NCI-H446 (cell line): Measurements from ENCODE around the gene SMAD7.

Source experiments
- DNase-seq, 2 experiments: peaks; one replicate each; lab custom pipeline; 2025; lab: John Stamatoyannopoulos, UW

Gene SMAD7

DNA sequence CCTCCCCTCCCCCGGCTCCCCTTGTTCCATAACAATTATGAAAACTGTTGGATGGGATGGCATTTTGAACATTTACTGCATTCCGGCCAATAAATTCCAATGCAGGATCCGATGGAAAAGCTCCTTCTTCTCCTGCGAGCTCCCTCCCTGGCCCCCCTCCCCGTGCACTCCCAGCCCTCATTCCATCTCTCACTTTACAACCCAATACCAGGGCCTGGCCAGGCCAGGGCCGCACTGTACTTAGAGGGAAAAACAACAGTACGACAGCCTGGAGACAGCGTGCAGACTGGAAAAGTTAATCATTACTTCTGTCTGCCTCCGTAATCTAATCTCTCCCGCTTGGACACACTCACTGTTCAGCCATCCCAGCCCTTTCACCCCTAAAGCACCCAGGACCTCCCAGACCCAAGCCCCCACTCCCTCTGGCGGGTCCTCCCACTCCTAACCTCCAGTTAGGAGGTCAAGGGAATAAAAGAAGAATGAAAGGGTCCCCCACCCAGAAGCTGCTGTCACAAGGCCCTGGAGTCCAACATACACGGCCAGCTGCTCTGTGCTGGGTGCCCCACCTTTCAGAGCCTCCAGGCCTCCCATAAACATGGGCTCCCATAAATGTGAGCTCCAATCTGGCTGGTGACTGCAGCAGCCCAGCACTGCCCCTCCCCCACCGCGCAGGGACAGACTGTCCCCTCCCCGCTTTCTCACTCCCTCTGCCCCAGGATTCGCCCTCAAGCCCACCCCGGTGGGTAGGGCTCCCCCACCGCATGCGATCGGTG, 20.6 kb downstream of the SMAD7 start:
- no peak for DNase-seq

- DNase-seq = no peak
Measured at GRCh38 chr18:48929212-48929612, 21.6 kb downstream of the SMAD7 start.

GRCh38 chr18:48928787-48929186, 22.0 kb downstream of the SMAD7 start:
- no peak for DNase-seq

DNA sequence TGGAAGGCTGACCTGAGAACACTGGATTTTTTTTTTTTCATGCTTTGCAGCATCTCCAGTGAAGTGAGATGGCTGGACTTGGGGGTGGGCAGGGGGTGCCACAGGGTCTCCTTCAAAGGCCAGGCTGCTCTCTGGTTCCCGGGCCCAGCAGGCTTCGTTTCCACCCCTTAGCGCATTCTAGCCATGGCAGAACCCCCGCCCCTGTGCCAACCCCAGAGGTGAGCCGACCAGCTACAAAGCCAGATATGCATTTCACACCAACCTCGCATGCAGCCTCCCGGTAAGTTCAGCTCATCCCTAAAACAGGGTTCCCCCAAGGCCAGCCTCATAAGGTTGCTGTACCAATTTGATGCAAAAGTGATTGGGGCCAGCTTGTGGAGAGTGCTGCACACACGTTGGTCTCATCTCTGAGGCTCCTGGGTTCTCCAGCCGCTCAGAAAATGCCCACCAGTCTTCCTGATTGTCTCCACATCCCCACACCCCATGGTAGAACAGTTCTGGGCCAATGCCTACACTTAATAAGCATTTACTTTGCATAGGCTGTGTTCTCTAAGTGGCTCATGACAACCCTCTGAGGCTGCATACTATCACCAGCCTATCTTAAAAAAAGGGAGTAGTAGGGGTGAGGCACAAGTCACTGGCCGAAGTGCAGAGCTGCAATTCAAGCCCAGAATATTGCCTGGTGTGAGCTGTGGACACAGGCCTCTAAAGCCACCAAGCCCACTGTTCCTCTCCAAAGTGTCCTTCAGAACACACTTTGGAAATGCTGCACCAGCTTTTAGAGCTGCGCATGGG, 23.3 kb downstream of the SMAD7 start:
- no peak for DNase-seq

DNA sequence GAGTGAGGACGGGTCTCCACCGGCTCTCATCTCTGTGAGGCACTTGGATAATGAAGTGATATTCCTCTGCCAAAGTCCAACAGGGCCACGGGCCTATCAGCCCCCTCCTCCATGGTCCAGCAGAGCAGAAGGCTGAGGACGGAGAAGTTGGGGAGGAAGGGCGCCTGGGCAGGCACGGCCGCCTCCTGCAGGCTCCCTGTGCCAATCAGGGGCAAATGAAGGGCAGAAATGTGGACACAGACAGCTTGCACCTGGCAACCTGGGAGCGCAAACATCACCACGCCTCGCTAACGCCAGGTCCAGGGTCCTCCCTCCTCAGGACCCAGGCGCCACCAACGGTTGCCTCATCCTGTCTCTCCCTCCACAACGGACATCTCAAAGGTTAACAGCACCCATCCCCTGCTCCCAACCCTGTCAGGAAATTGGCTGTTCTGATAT, 24.3 kb downstream of the SMAD7 start:
- no peak for DNase-seq

GRCh38 chr18:48925491-48925780, 25.3 kb downstream of the SMAD7 start:
- DNase-seq = no peak

- no peak for DNase-seq
Measured at GRCh38 chr18:48924630-48925490, 25.9 kb downstream of the SMAD7 start.

GRCh38 chr18:48923746-48924629, 26.8 kb downstream of the SMAD7 start:
- no peak for DNase-seq

DNA sequence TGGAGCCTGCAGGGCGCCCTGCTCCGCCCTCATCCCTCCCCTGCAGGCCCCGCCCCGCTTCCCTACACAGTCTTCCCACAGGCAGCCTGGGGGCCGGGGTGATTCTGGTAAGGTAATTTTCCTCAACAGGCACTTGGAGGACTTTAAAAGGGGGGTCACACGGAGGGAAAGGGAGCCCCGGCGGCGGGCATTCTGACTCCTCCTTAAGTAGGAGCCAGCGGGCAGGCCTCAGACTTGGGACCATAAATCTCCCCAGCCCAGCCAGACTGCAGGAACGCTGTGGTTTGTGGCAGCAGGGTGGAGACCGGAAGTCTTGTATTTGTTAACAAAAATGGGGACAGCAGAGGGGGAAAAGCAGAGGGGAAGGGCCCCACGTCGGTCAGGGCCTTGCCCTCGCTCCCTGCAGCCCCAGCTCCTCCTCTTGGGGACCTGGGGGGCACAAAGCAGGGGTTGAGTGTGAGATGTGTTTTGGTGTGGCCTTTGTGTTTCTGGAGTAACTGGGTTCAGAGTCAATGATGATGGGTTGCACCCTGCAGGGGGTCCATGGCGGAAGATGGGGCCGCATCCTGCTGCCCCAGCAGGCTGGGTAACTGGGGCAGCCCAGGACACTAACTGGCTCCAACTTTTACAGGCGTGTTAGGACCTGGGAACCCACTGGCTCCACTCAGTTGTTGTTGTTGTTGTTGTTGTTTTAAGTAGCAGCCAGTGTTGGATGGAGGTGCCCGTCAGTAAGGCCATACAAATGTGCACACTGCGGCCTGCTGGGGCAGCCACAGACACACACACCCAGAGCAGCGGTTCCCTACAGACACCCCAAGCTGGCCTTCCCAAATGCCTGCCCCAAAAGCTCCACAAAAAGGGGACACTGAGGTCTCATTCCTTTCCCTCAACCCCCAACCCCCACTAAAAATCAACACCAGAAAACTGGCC, 27.7 kb downstream of the SMAD7 start:
- DNase-seq = no peak

DNA sequence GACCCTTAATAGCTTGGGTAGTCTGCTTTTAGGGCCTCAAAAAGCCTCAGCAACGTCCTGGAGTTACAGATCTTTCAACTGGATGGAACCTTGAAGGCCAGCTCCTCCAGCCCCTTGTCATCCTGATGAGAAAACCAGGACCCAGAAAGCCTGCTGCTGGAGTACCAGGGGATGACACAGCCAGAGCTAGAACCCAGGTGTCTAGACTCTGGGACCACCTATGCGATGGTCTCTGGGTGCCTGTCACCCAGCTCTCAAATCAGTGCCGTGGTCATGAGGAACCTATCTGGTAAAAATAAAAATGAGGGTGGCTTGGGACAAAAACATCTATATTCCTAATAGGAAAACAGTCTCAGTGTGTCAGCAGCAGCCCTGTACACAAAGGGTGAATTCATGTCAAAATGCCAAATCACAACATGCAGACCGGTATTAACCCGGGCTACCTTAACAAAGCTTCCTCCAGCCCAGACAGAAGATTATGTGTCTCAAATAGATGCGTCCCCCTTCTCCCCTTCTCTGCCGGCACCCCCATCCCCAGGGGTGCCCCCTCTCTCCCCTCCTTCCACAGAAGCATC, 28.5 kb downstream of the SMAD7 start:
- no peak for DNase-seq

DNA sequence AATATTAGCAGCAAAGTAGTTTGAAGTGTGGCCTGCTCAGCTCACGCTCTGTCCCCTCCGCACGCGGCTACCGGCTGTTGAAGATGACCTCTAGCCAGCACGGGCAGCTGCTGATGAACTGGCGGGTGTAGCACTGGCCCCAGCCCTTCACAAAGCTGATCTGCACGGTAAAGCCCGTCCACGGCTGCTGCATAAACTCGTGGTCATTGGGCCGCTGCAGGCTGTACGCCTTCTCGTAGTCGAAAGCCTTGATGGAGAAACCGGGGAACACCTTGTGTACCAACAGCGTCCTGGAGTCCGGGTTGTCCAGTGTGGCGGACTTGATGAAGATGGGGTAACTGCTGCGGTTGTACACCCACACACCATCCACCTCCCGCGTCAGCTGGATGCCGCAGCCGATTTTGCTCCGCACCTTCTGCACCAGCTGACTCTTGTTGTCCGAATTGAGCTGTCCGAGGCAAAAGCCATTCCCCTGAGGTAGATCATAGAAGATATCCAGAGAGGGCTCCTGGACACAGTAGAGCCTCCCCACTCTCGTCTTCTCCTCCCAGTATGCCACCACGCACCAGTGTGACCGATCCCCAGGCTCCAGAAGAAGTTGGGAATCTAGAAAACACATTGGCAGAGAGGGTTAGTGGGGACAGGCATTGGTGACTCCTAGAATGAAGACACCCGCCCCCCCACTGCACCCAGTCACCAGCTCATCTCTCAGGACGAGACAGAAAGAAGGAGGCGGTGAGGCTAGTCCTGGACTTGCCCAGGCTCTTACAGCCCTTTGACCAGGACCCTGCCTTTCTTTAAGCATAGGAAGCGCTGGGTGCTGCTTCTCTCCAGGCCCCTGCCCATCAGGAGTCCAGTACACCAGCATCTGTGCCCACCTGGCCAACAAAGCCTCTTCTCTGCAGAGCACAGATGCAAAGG, 29.2 kb downstream of the SMAD7 start:
- no peak for DNase-seq

GRCh38 chr18:48920408-48921038, 30.2 kb downstream of the SMAD7 start:
- no peak for DNase-seq

DNA sequence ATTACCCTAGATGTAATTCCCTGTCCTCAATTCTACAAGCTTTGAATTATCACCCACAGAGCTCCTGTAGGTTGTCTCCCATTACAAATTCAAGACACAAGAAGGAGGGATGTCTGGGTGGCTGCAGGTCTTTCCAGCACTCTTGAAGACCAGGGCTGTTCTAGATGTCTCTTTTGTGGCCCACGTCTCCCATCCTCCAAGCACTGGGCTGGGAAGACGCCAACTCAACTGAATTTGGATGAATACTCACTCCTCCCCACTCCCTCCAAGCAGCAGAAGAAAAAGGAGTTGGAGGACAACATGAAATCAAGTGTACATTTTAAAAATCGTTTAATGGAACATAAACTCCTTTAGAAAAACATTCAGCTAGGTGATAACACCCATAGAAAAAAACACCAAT, 31.2 kb downstream of the SMAD7 start:
- no peak for DNase-seq

DNA sequence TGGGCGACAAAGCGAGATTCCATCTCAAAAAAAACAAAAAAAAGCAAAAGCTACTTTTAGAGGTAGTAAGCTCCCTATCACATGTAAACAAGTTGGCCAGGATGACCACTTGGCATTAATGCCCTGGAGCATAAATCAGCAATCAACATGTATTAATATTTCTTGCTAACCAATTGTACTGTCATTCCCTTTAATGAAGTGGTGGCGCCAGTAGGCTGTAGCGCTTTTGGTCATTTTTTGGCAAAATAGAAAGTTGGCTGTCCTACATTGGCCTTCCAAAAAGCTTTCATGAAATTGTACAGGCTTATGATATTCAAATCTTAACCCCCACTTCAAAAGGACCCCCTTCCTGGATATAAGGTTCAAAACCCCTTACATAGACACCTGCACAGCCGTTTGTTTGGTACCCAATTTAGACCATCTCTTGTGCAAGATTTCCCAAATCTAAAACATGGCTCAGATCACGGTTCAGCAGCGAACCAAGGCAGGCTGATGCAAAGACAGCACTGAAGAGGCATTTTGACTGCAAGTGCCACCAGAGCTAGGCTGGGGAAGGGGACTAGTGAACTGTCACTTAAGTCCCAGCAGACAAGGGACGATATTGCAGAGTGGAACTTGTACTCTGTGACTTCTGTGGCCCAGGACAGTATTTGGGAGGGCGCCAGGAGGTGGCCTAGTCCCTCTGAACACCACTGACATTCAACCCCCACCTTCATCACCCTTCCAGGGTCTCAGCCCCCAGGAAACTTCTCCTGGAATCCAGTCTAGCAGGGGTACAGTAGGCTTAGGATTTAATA, 31.9 kb downstream of the SMAD7 start:
- DNase-seq = no peak

GRCh38 chr18:48917579-48918517, 32.9 kb downstream of the SMAD7 start:
- DNase-seq = no peak

GRCh38 chr18:48915626-48916425, 34.9 kb downstream of the SMAD7 start:
- DNase-seq = no peak
